ENCODE results near the gene MYL3.

The MYL3 gene

DNA sequence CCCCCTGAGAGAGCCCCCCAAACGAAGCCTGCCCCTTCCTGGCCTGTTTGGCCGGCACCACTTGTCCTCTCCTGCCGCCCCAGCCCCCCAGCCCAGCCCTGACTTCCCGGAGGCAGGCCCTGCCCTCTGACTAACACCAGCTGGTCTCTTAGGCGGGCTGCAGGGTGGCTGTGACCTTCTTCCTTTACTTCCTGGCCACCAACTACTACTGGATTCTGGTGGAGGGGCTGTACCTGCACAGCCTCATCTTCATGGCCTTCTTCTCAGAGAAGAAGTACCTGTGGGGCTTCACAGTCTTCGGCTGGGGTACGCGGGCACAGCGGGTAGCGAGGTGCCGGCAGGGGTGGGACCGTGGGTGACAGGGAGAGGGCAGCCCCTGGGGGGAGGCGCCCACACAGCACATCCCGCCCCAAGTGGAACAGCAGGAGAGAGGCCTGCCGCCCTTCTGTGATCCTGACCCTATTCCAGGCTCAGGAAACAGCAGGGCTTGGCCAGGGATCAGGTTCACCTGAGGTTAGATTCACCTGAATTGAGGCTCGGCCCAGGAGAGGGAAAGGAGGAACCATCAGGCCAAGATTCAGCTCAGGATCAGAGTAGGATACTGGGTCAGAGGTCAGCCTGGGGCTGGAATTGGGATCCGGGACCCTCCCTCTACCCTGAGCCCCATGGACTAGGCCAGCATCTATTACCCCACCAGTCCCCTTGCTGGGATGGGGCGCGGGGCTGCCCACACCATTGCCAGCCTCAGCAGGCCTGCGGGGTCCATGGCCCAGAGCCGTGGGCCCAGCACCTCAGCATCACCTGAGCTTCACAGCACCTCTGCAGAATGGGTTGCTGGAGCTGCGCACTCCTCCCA is 36.1 kb upstream of the MYL3 start:
- no peak for DNase-seq (ENCODE audit: low read depth)

DNA sequence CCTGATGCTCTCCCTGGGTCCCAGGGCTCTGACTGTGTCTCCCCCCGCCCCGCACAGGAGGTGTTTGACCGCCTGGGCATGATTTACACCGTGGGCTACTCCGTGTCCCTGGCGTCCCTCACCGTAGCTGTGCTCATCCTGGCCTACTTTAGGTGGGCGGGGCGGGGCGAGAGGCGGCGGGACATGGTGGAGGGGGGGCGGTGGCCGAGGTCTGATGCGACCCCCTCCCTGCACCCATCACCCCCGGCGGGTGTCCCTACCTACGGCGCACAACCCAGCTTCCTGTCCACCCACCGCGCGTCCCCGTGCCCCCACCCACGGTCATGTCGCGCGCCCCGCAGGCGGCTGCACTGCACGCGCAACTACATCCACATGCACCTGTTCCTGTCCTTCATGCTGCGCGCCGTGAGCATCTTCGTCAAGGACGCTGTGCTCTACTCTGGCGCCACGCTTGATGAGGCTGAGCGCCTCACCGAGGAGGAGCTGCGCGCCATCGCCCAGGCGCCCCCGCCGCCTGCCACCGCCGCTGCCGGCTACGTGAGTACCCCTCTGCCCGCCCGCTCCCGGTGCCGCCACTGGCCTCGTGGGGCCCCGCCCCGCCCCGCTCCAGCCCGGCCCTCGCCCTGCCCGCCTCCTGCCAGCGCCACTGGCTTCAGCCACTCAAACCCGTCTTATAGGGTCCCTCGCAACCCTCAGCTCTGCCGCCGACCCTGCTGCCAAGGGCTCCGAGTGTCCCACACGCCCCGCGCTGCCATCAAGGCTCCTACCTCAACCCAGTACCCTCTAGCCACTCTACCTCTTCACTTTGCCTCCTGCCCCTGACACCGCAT is 35.3 kb upstream of the MYL3 start:
- DNase-seq (ENCODE audit: low read depth): no peak

DNA sequence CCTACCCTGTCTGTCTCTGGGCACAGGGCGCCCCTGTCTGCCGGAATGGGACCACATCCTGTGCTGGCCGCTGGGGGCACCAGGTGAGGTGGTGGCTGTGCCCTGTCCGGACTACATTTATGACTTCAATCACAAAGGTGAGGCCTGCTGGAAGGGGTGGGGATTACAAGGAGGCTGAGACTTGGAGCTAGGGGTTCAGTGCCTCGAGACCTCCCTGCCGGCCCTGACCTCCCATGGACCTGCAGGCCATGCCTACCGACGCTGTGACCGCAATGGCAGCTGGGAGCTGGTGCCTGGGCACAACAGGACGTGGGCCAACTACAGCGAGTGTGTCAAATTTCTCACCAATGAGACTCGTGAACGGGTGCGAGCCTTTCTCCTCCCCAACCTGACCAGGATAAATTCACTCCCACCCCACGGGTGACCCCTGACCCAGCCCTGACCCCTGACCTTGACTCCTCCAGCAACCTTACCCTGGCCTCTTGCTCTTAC is 34.6 kb upstream of the MYL3 start:
- no peak for DNase-seq (ENCODE audit: low read depth)

- no peak for DNase-seq (ENCODE audit: low read depth)
Measured at GRCh38 chr3:46897031-46897430, 33.8 kb upstream of the MYL3 start.

GRCh38 chr3:46896386-46896785 is 33.1 kb upstream of the MYL3 start:
- DNase-seq (ENCODE audit: low read depth): no peak

DNA sequence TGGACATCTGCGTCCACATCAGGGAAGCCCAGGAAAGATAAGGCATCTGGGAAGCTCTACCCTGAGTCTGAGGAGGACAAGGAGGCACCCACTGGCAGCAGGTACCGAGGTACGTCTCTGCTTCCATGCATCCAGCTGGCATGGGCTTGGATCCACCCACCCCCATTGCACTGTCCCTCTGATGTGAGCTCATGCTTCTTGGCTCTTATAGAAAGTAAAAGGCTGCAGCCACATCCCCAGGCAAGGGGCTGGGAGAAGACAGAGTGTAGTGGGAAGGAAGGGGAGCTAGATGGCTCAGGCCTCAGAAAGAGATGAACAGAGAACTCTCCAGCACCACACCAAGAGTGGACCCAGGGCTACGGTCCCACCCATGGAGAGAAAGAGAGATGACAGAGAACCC is 32.5 kb upstream of the MYL3 start:
- no peak for DNase-seq (ENCODE audit: low read depth)

DNA sequence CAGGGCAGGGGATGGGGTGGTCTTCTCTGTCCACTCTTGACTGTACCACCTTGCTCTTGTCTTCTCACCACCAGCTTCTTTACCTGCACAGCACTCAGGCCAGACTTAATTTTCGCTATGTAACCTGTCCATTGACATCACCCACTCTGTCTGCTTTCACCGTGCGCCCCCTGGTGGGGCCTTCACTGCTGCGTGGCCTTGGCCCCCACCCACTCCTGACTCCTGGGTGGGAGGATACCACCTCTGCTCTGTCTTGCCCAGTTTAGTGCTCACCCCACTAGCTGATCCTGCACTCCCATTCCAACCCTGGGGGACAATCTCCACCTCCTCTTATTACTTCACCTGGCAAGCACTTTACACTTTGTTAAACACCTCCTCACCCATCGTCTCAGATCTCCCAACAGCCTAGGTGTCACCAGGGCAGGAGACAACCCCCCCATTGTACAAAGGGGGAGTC is 32.0 kb upstream of the MYL3 start:
- peak; percentile 64 for DNase-seq (ENCODE audit: low read depth)

DNA sequence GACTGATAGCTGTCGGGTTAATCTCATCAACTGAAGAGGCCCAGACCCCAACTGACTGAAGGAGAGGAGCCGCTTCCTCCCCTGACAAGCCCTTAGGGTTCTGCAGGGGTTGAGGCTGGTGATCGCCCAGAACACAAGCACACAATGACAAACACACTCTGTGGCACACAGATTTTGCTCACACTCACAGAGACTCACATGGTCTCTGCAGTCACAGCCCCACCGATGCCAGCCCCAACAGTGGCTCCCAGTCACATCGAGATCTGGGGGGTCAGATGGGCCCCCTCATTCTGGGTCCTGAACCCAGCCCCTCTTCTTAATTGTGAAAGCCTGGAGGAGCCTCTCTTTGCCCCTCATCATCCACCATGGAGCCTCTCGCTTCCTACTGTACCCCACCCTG is 31.0 kb upstream of the MYL3 start:
- no peak for DNase-seq (ENCODE audit: low read depth)

GRCh38 chr3:46893763-46894162 is 30.5 kb upstream of the MYL3 start:
- no peak for DNase-seq (ENCODE audit: low read depth)

- no peak for DNase-seq (ENCODE audit: low read depth)
Measured at GRCh38 chr3:46893146-46893748, 30.0 kb upstream of the MYL3 start.

DNA sequence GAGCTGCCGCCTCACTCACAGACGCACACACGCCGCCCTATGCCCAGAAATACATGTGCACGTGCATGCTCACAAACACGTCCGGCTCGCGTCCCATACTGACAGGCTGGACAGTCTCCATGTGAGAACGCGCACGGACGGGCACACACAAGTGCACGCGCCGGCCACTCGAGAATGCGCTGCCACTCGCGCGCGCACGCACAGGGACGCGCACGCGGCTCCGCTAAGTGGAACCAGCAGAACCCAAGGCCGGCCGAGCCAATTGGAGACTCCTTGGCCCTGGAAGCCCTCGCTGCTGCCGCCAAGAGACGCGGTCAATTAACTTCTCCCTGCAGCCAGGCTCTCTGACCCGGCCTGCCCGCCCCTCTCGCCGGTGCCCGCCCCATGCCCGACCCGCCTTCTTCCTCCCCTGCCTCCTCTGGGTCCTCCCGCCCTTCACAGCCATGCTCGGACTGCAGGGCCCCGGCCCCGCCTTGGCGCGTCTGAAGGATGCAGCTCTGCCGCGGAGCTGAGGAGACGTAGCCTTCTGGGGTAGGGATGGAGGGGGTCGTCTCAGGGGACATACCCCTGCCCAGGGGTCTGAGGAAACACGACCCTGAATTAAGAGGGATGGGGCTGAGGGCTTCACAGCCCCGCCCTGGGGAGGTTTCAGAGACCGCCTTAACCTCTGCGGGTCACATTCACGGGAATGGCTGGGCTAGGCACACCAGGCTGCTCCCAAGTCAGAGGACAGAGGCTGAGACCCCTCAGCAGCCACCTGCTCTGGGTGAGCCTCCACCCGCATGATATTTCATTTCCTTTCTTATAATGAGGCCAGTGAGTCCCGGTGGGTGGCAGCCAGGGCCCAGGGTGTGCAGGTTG is 29.3 kb upstream of the MYL3 start:
- peak; percentile 79 for DNase-seq (ENCODE audit: low read depth)

GRCh38 chr3:46891132-46891531 is 27.9 kb upstream of the MYL3 start:
- no peak for DNase-seq (ENCODE audit: low read depth)

GRCh38 chr3:46890132-46890531 is 26.9 kb upstream of the MYL3 start:
- no peak for DNase-seq (ENCODE audit: low read depth)

- no peak for DNase-seq (ENCODE audit: low read depth)
Measured at GRCh38 chr3:46889381-46890110, 26.3 kb upstream of the MYL3 start.

DNA sequence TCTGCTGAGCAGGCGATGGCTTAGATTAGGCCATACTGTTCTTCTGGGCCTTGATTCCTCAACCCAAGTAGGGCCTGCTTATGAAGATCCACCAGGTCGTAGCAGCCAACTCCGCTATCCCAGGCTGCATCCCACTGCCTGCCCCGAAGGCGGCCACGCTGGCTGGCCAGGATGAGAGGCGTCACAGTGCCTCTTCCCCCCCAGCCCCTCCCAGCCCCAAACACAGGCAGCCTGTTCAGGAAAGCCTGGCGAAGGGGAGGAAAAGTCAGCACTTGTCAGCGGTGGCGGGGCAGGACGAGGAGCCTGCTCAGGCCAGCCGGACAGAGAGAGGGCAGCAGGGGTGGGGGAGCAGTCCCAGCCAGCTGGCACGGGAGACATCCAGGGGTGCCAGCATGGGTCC is 25.5 kb upstream of the MYL3 start:
- no peak for DNase-seq (ENCODE audit: low read depth)

DNA sequence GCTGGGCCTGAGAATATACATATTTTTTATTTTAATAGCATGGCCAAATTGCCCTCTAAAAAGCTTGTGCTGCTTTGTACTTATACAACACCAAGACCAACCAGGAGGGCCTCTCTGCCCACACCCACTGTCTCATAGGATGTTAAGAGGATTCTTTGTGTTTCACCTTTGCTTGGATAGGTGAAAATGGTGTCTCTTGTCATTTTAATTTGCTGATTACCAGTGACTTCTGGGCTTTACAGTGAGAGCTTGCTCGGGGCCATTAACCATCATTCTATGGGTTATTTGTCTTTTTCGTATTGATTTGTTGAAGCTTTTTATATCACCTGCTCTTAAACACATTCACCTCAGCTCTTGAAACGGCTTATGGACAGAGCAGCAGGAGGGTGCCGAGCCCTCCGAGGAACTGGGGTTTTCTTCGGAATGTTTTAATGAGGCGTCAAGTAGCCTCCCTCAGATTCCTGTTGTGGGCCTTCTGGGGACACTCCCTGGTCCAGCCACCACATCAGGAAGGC is 24.8 kb upstream of the MYL3 start:
- DNase-seq (ENCODE audit: low read depth): no peak

DNA sequence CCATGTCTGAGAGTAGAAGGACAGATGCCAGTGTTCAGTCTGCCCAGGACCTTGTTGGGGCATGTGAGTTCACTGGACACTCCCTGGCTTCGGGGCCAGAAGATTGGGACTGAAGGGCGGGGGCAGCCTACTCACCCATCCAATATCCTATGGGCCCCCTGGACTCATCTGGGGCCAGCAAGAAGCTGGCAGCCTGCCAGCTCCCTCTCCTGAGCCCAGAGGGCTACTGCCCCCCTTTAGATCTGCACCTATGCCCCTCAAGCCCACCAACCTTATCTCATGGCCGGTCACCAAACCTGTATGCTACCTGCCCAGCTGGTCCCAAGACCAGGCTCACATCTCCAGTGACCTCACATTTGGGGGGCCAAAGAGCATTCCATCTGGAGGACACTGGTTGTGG is 22.4 kb upstream of the MYL3 start:
- no peak for DNase-seq (ENCODE audit: low read depth)

GRCh38 chr3:46884929-46885328 is 21.7 kb upstream of the MYL3 start:
- DNase-seq (ENCODE audit: low read depth): no peak

DNA sequence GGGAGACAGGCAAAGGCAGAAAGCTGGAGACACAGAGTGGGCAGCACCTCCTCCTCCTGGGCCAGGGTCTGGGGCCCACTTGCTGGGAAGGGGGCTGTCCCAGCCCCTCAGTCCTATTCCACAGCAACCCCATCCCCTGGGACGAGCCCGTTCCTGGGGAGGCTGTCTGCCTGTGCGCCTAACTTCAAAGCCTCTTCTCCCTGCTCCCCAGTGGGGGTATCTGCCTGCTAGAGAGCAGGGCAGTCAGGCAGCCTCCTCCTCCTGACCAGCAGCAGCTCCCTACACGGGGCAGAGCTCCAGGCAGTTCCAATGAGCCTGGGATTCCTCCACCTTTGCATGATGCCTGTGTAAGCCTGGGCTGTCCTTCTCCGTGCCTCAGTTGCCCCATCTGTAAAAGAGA is 21.2 kb upstream of the MYL3 start:
- no peak for DNase-seq (ENCODE audit: low read depth)

DNA sequence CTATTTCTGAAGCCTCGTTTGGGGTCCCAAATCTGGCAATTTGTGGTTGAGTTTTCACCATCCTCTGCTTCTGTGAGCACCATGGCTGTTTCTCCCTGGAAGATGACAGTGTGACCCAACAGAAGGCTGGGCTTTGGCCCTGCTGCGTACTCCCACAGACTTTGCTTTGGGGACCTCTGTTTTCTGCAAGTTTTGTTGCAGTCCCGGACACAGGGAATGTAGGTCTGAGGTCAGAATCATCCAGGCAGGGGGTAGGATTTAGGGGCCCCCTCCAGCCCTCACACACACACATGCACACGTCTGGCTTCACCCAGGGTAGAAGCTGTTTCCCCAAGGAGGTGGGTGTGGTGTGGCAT is 20.6 kb upstream of the MYL3 start:
- DNase-seq (ENCODE audit: low read depth): no peak

Measured in ELR (cell line).